Suprapubic skin (tissue), 4 donors: ENCODE data around the gene KLHL25. TPM values are rescaled to one million over a fixed set of nuclear protein-coding genes. Genes with fewer than 3 reads are reported as not detected.

Source experiments
- DNase-seq, 2 donors: peaks; one replicate each; pipeline ENCODE4 v3.0.0-alpha.2; 2019; ENCODE audit warnings: low spot score in 2 of 2
- H3K27ac ChIP-seq: fragments of 200-600 bp; sonication (generic); one replicate; pipeline ENCODE4 v1.5.1; 2019
- H3K27me3 ChIP-seq: fragments of 200-600 bp; sonication (generic); one replicate; pipeline ENCODE4 v1.5.1; 2019
- H3K36me3 ChIP-seq: fragments of 200-600 bp; sonication (generic); one replicate; pipeline ENCODE4 v1.5.1; 2019
- H3K4me1 ChIP-seq: fragments of 200-600 bp; sonication (generic); one replicate; pipeline ENCODE4 v1.5.1; 2019
- H3K4me3 ChIP-seq: fragments of 200-600 bp; sonication (generic); one replicate; pipeline ENCODE4 v1.5.1; 2019; ENCODE audit warnings: mild to moderate bottlenecking
- H3K9me3 ChIP-seq: fragments of 200-600 bp; sonication (generic); one replicate; pipeline ENCODE4 v1.5.1; 2019
- EP300 ChIP-seq: sonication (generic); formaldehyde crosslinking; IDR thresholded peaks from one replicate; pipeline ENCODE4 v1.6.1; 2017; ENCODE audit warnings: antibody characterized with exemption
- POLR2A ChIP-seq, 2 donors: fragments of 450-650 bp; IDR thresholded peaks; one replicate each; pipeline ENCODE4 v1.6.1; 2017; ENCODE audit warnings: antibody characterized with exemption in 2 of 2, mild to moderate bottlenecking in 2 of 2, moderate library complexity in 2 of 2
- POLR2AphosphoS5 ChIP-seq, 3 donors: sonication (generic); formaldehyde crosslinking; IDR thresholded peaks; one replicate each; pipeline ENCODE4 v1.6.1; 2017; ENCODE audit warnings: antibody characterized with exemption in 3 of 3
- WGBS: methylation state at CpG from one replicate; pipeline ENCODE4 v1.1.5; 2018; 5-methylcytosine and 5-hydroxymethylcytosine counted together
- total RNA-seq, 4 donors: library from RNA; depleted of rRNA; stranded (reverse); fragments of >200 nt; gene quantifications; one replicate each; pipeline ENCODE4 v1.1.0, GENCODE V29; 2016
- TF ChIP-seq, protein P1 (sequence below), 2 donors: fragments of 200-600 bp in 1 of 2; fragments of 450-650 bp in 1 of 2; sonication (generic) in 1 of 2; IDR thresholded peaks; one replicate each; pipeline ENCODE4 v1.5.1; 2016 to 2019; ENCODE audit warnings: antibody characterized with exemption in 2 of 2, mild to moderate bottlenecking in 1 of 2, moderate library complexity in 1 of 2

The KLHL25 gene
- total RNA-seq, 4 donors from 2014 or later, result 14.4 to 24.8 (median 18.5) TPM

DNA sequence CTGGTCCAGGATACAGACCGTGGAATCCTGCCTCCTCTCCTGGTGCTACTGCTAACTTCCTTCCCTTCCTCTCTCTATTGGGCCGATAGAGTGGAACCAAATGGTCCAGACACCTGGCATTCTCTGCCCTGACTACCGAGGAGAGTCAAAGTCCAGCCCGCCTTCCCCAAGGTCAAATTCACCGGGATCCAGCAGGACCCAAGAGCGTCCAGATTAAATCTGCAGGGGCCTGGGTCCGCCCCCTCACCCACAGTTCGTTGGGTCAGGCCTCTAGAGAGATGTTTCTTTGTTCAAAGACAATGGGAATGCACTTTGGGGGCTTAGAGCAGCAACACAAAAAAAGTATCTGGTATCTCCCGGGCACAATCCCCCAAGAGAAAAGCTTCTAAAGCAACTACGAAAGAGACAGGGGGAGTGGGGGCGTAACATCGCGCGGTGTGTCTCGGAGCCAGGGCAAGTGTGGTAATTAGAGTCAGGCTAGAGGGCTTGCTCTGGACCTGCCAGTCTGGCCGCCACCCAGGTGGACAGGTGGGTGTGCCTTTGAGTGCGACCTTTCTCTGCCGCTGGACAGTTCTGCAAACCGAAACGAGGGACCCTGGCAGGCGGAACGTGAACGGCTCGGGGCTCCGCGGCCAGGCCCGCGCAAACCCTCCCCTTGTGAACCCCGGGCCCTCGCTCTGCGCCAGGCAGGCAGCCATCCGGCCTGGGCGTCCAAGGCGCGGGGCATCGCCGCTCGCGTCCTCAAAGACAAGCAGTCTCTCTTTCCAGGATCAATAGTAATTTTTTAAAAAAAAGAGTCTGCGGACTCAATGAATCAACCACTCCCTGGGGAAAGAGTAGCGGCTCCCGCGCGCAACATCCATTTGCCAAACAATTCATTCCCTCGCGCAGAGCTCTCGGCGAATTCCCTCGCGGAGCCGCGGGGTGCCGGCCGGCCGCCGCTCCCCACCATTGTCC is 806 bp downstream of the KLHL25 start:
- H3K36me3 ChIP-seq, result no peaks in the 10 kb centered on the region
- TF ChIP-seq POLR2A (IDR thresholded peaks at IDR 0.05), result no peak
- TF ChIP-seq POLR2AphosphoS5 (IDR thresholded peaks at IDR 0.05), result no peak
- TF ChIP-seq EP300, result no peak
- TF ChIP-seq, protein P1, sequence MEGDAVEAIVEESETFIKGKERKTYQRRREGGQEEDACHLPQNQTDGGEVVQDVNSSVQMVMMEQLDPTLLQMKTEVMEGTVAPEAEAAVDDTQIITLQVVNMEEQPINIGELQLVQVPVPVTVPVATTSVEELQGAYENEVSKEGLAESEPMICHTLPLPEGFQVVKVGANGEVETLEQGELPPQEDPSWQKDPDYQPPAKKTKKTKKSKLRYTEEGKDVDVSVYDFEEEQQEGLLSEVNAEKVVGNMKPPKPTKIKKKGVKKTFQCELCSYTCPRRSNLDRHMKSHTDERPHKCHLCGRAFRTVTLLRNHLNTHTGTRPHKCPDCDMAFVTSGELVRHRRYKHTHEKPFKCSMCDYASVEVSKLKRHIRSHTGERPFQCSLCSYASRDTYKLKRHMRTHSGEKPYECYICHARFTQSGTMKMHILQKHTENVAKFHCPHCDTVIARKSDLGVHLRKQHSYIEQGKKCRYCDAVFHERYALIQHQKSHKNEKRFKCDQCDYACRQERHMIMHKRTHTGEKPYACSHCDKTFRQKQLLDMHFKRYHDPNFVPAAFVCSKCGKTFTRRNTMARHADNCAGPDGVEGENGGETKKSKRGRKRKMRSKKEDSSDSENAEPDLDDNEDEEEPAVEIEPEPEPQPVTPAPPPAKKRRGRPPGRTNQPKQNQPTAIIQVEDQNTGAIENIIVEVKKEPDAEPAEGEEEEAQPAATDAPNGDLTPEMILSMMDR (IDR thresholded peaks at IDR 0.05), result no peak
- peak overlapping the region; percentile 84 for H3K4me3 ChIP-seq
- 4% methylated on average over 18 of the region's 56 CpGs for WGBS
- no peak for DNase-seq
- H3K27me3 ChIP-seq, result no peaks in the 10 kb centered on the region
- H3K27ac ChIP-seq, result peak overlapping the region; percentile 86
- H3K9me3 ChIP-seq, result no peaks in the 10 kb centered on the region
- H3K4me1 ChIP-seq, result peaks cover 40% of the 10 kb centered on the region

DNA sequence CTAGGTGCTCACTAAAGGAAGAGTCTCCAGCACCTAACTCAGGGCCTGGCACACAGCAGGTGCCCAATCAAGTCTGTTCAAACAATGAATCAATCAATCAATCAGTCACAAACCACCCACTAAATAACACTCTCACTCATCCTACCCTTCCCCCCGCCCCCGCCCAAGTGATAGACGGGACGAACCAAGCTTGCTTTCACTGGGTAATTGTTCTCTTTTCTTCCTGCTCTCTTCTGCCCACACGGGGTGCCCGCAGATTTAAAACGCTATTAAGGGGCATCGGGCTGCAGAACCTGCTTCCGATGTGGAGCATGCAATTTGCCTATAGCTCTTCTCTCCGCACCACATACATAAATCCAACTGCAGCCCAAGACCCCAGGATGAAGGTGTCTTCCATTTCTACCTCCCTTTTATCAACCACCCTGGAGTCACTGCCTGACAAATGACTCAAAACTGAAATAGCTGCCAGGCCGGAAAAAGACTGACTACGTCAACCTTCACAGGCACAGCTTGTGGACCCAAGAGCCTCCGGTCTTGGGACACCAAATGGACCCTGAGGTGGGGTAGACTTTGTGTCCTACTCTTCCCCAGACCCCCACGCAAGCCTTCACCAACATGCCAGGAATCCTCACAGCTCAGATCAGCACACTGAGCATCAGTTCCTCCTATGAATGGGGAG is 1.7 kb downstream of the KLHL25 start:
- H3K27ac ChIP-seq, result no peak overlapping the region
- peaks cover 44% of the 10 kb centered on the region for H3K4me1 ChIP-seq

DNA sequence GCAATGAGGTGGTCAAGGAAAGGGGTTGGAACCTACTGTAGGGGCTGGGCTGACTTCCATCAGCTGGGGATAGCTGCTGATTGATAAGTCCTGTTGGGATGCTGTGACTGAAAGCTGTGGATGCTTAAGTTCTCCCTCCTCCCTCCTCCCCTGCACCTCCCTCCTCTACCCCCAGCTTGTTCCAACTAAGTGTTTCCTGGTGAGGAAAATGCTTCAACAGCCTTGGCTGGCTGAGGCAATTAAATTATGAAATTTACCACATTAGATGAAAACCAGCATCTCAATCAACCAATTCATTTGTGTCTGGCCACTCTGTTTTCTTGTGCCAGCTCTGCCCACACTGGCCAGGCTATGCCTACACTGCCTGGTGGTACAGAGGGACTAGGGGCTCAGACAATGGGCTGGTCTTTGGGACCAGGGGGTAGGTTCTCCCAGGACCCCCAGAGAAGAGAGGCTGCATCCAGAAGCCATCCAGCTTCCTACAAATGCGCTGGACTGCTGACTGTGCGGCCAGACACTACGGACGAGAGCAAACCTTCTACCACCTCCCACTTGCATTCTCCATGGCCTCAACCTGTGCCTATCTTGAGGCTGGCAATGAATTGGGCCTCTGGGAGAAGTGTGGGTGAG is 2.5 kb downstream of the KLHL25 start:
- H3K36me3 ChIP-seq, result no peaks in the 10 kb centered on the region
- no peak overlapping the region for H3K4me3 ChIP-seq
- TF ChIP-seq EP300 (no peak), POLR2AphosphoS5 (IDR thresholded peaks at IDR 0.05) (no peak), POLR2A (IDR thresholded peaks at IDR 0.05) (no peak)
- TF ChIP-seq, protein P1 (IDR thresholded peaks at IDR 0.05), result no peak
- 100% methylated on average over 4 of the region's 4 CpGs for WGBS
- no peak for DNase-seq
- H3K27me3 ChIP-seq, result no peaks in the 10 kb centered on the region
- no peaks in the 10 kb centered on the region for H3K9me3 ChIP-seq
- peaks cover 44% of the 10 kb centered on the region for H3K4me1 ChIP-seq
- no peak overlapping the region for H3K27ac ChIP-seq

More for the DNA sequence above, 1.7 kb downstream of the KLHL25 start:
- Histone ChIP-seq H3K27me3 (no peaks in the 10 kb centered on the region), H3K9me3 (no peaks in the 10 kb centered on the region), H3K4me3 (peak overlapping the region; percentile 84), H3K36me3 (no peaks in the 10 kb centered on the region)
- 66% methylated on average over 14 of the region's 14 CpGs for WGBS
- TF ChIP-seq EP300 (no peak), POLR2A (IDR thresholded peaks at IDR 0.05) (no peak), POLR2AphosphoS5 (IDR thresholded peaks at IDR 0.05) (no peak)
- TF ChIP-seq, protein P1 (IDR thresholded peaks at IDR 0.05), result no peak
- no peak for DNase-seq

DNA sequence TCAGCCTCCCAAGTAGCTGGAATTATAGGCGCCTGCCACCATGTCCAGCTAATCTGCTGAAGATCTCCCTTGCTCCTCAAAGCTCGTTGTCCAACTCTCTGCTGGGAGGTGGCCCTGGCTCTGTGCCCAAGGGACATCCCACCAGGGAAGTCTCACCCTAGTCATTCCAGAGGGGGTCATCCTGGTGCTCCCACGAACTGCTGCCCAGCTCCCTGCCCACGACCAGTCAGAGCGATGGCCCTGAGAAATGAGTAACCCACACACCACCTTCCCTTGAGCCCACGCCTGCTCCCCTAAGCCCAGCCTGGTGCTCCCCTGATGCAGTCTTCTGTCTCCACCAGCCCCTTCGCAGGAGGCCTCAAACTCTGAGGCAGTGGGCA is 5.2 kb downstream of the KLHL25 start:
- no peak overlapping the region for H3K27ac ChIP-seq
- 82% methylated on average over 7 of the region's 7 CpGs for WGBS
- H3K4me1 ChIP-seq, result peaks cover 54% of the 10 kb centered on the region
- H3K9me3 ChIP-seq, result no peaks in the 10 kb centered on the region
- no peak for DNase-seq
- TF ChIP-seq EP300 (no peak), POLR2AphosphoS5 (IDR thresholded peaks at IDR 0.05) (no peak), POLR2A (IDR thresholded peaks at IDR 0.05) (no peak)
- TF ChIP-seq, protein P1 (IDR thresholded peaks at IDR 0.05), result no peak
- H3K4me3 ChIP-seq, result no peak overlapping the region
- H3K36me3 ChIP-seq, result no peaks in the 10 kb centered on the region
- no peaks in the 10 kb centered on the region for H3K27me3 ChIP-seq
